HG03175 (cell line): ENCODE results near the gene CFAP141.
"Not testable (repeated sequence)": the region's sequence is repeated elsewhere in the genome, so short reads cannot be mapped to it uniquely, and the experiment has no call there.

ENCODE experiments used
- ATAC-seq: cut with Tn5 transposase; IDR thresholded peaks from one replicate; pipeline ENCODE4 v1.9.1; 2021; ENCODE audit warnings: mild to moderate bottlenecking, moderate library complexity; ENCODE audit not compliant: unreplicated experiment

The CFAP141 gene

DNA sequence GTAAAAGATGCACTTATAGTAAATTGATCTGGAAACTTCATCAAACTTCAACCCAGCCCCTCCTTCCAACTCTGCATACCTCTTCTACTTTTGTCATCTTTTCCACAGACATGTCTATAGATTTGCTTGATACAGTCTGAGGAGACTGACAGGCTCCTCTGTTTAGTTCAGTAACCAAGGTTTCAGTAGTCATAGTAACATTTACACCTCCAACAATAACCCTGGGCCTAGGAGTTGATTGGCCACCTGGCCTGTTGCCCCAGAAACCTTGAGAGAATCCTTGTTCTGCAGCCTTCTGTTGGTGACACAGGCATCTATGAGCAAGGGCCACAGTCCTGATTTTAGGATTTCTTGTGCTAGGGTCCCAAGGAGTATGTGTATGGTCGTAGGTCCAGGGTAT, at the start of gene CFAP141:
Gene CFAP141, minus strand, starts transcription at position 138 of the 400 bp plus-strand sequence. Its CDS starts 26 bp downstream, at position 112.
- no peak for ATAC-seq

- no peak for ATAC-seq
Measured at GRCh38 chr1:154253671-154254070, 47.5 kb upstream of the CFAP141 start.

GRCh38 chr1:154241703-154242351, 35.7 kb upstream of the CFAP141 start:
- no peak for ATAC-seq

DNA sequence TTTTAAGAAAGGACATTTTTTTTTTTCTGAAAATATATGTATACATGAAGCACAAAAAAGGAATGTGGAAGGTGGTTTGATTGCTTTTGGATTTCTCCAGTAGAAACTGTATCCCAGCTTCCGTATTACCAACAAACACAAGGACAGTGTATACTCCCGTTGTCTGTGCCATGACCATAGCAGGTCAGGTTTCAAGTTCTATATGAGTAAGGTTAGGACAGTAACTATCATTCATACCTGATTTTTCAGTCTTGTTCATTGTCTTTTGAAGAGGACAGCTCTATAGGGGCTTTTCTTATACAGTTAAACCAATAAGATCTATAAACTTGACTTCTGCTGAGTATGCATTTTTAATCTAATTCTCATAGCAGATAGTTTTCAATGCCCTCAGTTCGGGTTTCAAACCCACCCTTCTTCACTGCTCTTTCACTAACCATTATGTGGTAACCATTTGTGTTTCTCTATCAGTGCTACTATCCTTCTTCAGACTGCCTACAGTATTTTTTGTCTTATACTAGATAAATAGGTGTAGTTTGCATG, 34.2 kb upstream of the CFAP141 start:
- ATAC-seq: no peak

DNA sequence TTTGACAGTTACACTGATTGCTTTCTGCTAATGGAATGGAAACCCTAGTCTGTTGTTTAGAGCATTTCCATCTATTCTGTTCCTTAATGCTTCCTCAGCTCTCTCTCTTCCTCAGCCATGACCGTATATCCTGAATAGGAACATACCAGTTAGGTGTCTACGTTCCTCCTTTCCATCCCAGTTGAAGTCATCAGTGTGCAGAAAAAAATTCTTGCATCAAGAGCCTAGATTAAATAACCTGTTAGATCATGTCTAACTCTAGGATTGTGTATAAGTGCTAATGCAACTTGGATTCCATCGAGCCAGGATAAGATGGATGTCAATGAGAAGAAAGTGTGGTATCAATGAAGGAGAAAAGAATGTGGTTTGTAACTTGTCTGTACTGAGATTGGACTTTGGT, 33.4 kb upstream of the CFAP141 start:
- no peak for ATAC-seq

DNA sequence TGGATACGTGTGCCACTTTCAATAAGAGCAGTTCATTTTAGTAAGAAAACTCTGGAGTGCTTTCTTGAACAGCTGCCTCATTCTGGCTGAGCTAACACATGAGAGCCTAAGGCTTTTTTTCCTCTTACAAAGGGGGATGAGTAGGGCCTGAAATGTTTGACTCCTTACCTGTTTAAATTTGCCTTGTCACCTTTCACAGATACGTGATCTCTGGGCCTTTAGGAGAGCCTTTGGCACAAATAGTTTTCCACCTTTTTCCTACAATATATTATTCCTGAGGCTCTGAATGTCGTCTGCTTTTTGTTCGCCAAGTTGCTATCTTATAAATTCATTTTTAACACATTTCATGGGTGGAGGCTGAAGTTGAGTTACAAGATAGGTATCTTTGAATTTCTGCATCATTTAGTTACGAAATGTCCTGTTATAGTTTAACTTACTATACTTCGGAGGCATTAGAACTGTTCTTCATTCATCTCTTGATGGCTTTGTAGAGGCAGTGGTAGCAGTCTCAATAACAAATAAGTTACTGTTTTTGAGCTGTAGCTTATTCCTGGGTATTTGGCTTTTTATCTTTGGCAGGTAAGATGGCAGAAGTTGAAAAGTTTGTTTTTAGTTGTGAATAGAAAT, 31.9 kb upstream of the CFAP141 start:
- no peak for ATAC-seq

DNA sequence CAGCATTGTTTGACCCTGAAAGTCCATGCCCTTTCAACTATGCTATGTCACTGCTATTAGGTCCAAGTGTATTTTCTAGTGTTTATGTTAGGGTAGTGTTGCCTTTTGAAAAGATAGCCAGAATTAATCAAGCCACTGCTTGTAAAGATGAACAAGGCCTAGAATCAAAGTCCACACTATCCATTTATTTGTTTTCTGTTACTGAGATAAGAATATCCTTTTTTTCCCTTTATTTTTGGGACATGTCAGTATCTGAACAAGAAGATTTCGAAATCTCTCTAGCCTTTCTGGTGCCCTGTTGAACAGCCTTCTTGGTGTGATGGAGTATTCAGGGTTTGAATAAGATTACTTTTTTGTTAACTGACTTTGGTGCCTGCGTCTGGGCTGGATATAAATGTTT, 31.3 kb upstream of the CFAP141 start:
- no peak for ATAC-seq

DNA sequence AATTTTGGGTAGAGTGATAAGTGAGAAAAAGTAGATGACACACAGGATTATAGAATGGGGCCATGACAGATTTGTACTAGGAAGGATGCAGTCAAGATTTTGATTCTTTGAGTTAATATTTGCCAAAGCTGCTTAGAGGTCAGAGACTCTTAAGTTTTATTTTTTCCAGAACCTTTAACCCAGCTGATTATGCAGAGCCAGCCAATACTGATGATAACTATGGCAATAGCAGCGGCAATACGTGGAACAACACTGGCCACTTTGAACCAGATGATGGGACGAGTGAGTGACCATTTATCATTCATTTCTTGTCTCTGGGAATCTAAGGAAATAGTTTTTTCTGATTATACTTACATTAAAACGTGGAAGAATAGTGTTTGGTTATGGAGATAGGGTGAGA, 30.7 kb upstream of the CFAP141 start:
- ATAC-seq: no peak

DNA sequence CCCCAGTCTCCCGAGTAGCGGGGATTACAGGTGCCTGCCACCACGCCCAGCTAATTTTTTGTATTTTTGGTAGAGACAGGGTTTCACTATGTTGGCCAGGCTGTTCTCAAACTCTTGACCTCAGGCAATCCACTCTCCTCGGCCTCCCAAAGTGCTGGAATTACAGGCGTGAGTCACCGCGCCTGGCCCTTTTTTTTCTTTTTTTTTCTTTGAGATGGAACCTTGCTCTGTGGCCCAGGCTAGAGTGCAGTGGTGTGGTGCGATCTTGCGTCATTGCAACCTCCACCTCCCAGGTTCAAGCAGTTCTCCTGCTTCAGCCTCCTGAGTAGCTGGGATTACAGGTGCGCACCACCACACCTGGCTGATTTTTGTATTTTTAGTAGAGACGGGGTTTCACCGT, 27.0 kb upstream of the CFAP141 start:
- ATAC-seq: not testable (repeated sequence)

GRCh38 chr1:154231112-154231511, 25.0 kb upstream of the CFAP141 start:
- not testable (repeated sequence) for ATAC-seq

- ATAC-seq: no peak
Measured at GRCh38 chr1:154225370-154225769, 19.2 kb upstream of the CFAP141 start.

DNA sequence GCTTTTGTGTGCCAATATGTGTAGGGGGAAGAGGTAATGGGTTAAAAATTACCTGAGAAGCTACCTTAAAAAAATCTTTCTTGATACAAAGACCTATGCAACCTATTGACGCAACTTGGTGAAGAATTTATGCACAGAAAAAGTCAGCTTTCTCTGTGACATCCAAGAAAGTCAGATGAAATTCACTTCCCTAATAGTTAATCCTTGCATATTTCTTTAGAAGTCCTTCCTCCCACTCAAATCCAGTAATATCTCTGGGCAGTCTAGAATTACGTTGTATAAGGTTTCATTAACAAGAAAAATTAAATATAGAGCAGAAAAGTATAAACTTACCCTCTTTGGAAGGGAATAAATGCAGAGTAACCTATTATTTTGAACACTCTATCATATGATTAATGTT, 17.5 kb upstream of the CFAP141 start:
- ATAC-seq: no peak

DNA sequence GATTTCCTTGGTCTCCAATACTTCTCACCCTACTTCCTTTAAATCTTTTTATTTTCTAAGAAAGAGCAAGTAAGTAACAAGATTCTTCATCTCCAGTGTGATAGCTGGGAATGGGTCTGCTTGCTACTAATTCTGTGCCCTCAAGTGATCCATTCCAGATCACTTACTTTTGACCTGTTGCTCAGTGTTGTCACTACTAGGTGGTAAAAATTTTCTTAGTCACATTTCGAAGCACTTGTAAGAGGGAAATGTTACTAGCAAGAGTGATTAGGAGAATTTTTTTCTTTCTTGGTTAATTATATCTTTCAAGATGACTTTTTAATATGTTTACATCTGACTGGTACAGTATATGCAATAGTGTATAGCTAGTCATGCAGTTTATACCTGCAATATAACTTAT, 16.8 kb upstream of the CFAP141 start:
- no peak for ATAC-seq

DNA sequence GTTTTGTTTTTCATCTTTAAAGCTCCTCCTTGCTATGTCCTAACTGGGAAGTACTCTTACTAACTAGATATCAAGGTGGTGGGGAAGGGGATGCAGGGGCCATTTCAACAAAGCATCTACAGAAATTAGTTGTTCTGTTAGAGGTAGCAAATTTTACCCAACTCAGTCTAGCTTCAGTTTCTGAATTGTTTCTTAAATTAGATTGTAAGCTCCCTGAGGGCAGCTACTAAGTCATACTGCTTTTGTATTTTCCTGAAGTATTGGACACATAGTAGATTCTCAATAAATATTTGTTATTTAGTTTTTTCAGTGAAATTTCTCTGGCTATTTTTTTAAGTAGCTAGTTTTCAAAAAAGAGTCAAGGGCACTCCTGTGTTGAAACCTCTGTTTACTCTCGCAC, 16.4 kb upstream of the CFAP141 start:
- ATAC-seq: no peak

- ATAC-seq: peak; percentile 9
Measured at GRCh38 chr1:154221278-154222001, 15.3 kb upstream of the CFAP141 start.

- ATAC-seq: no peak
Measured at GRCh38 chr1:154220970-154221277, 14.8 kb upstream of the CFAP141 start.

GRCh38 chr1:154220071-154220969, 14.2 kb upstream of the CFAP141 start, which contains the start of gene UBAP2L:
Gene UBAP2L (plus strand): TSS chr1:154220955. CDS start chr1:154225124, 4,169 bp downstream.
- peak; percentile 90 for ATAC-seq

GRCh38 chr1:154219541-154219940, 13.4 kb upstream of the CFAP141 start:
- ATAC-seq: no peak

GRCh38 chr1:154218545-154218944, 12.4 kb upstream of the CFAP141 start:
- ATAC-seq: no peak

DNA sequence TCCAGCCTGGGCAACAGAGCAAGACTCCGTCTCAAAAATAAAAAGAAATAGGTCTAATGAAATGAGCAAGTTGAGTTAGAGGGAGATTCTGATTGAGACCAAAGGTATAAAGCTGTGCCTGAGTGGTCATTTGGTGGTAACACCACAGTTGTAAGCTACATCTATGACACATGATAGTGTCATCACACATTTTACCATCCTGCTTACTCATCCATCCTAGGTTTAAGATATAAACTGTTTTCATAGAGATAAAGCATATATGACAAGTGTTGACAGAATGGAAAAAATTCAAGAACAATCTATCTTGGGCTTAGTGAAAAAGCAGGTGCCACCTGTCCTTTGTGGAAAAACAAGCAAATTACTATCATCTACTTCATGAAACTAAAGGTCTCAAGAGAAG, 7.1 kb upstream of the CFAP141 start:
- ATAC-seq: no peak

DNA sequence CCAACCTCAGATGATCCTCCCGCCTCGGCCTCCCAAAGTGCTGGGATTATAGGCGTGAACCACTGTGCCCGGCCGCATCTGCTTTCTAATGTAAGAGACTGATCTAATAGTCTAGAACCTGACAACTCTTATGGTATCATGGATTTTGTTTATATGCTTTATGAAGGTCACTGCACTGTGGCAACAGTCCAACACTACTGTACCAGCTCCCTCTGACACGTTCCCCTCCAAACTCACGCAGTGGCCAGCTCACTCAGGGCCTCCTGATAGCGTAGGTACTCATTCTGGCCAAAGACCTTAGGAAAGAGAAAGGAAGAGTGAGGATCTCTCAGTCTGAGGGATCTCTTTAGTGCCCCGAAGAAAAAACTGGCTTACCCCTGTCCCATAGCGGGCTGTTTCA, 6.0 kb upstream of the CFAP141 start:
- ATAC-seq: no peak
